Heart right ventricle (tissue), 16 donors: ENCODE data around the gene MAP3K2. TPM values are rescaled to one million over a fixed set of nuclear protein-coding genes. Genes with fewer than 3 reads are reported as not detected.
"Not testable (repeated sequence)": the region's sequence is repeated elsewhere in the genome, so short reads cannot be mapped to it uniquely, and the experiment has no call there.

Experiments used
- ATAC-seq, 8 donors: fragments of 200-7000 bp; cut with Tn5 transposase; one replicate each; pipeline ENCODE4 v1.9.1; 2020; ENCODE audit warnings: mild to moderate bottlenecking in 8 of 8, moderate library complexity in 8 of 8, moderate number of reproducible peaks in 1 of 8
- DNase-seq, 2 donors: peaks; one replicate each; pipeline ENCODE4 v3.0.0-alpha.2; 2020
- H3K27ac ChIP-seq, 10 donors: fragments of 200-600 bp; sonication (generic) in 2 of 10; one replicate each; pipeline versions ENCODE4 v1.5.0 to v1.8.0; 2020 to 2022; ENCODE audit warnings: mild to moderate bottlenecking in 3 of 10
- H3K27me3 ChIP-seq, 7 donors: fragments of 200-600 bp; one replicate each; pipeline ENCODE4 v1.8.0; 2021 to 2022; ENCODE audit warnings: mild to moderate bottlenecking in 2 of 7
- H3K36me3 ChIP-seq, 9 donors: fragments of 200-600 bp; sonication (generic) in 1 of 9; one replicate each; pipeline versions ENCODE4 v1.5.0 to v1.8.0; 2020 to 2022; ENCODE audit warnings: mild to moderate bottlenecking in 2 of 9
- H3K4me1 ChIP-seq, 9 donors: fragments of 200-600 bp; sonication (generic) in 1 of 9; one replicate each; pipeline versions ENCODE4 v1.5.0 to v1.8.0; 2020 to 2022; ENCODE audit warnings: mild to moderate bottlenecking in 4 of 9
- H3K4me3 ChIP-seq, 10 donors: fragments of 200-600 bp; sonication (generic) in 2 of 10; one replicate each; pipeline versions ENCODE4 v1.5.0 to v1.8.0; 2020 to 2022; ENCODE audit warnings: mild to moderate bottlenecking in 7 of 10, moderate library complexity in 2 of 10
- H3K9me3 ChIP-seq, 11 donors: fragments of 200-600 bp in 10 of 11; sonication (generic) in 2 of 11; one replicate each; pipeline versions ENCODE4 v1.5.0 to v1.8.0; 2013 to 2022; ENCODE audit warnings: mild to moderate bottlenecking in 2 of 11, control low read depth in 1 of 11, moderate library complexity in 1 of 11
- WGBS, 2 donors: extraction: QIAGEN DNeasy Blood & Tissue Kit; methylation state at CpG; one replicate each; pipeline ENCODE4 v1.1.7; 2013; ENCODE audit warnings: inconsistent platforms in 1 of 2; 5-methylcytosine and 5-hydroxymethylcytosine counted together
- intact Hi-C, 10 donors: fragments of 100-400 bp; cut with DNase I; formaldehyde crosslinking; loops; one replicate each; pipeline versions ENCODE4 v1.11.1 to v1.14.2; 2022
- polyA plus RNA-seq, 2 donors: library from polyadenylated mRNA; stranded (reverse); fragments of 200-250 nt; gene quantifications; one replicate each; pipeline ENCODE4 v1.2.3, GENCODE V29; 2013
- total RNA-seq, 10 donors: library from RNA; stranded (reverse); fragmentation: NEBNext Ultra II Directional in 3 of 10; extraction: Animal tissue kit (Norgen Biotek cat#: 25700) in 3 of 10; gene quantifications; one replicate each; pipeline versions ENCODE4 v1.2.1 to v1.2.4, GENCODE V29; 2021 to 2023
- TF ChIP-seq, protein P1 (sequence below), 9 donors: fragments of 200-600 bp; sonication (generic) in 2 of 9; IDR thresholded peaks; one replicate each; pipeline versions ENCODE4 v1.5.0 to v1.8.0; 2021 to 2022; ENCODE audit warnings: antibody characterized with exemption in 9 of 9, mild to moderate bottlenecking in 5 of 9, moderate library complexity in 1 of 9
- donor health status: Arrhythmogenic right ventricular cardiomyopathy.
- donor health status: ischemic (EF 13 %, LVEDD 7.1; RV severe dilation, severe dysfunction).
- donor health status: healthy with polysubstance abuse.
- donor health status: DM: no; HTN: yes; CAD: no.
- donor health status: DM: no; HTN: no; CAD: no.
- donor health status: ischemic (EF 25% LVEDD 6.9; RV normal size, moderate dysfunction).
- donor health status: ischemic (EF 25% LVEDD 5.7; RV mildly dilated, moderate dysfunction).
- donor health status: healthy.
- donor health status: DM: yes; HTN: yes; CAD: no.
- donor health status: Ischemic cardiomyopathy.
- donor health status: ischemic (EF 35%, LVEDD 5.7; RV mildly dilated, moderate dysfunction).
- donor health status: nonischemic (EF 11% LVEDD 7.7; RV severe dilation, severe dysfunction).
- donor health status: DM: yes; HTN: yes; CAD: no.
- donor health status: PGD.
- donor health status: ischemic (EF 29% LVEDD 5.4; RV normal size, mild dysfunction).
- donor health status: nonischemic (EF 23%, LVEDD 6.1; RV moderate dilation, normal function).

Gene MAP3K2
- total and polyA plus RNA-seq, 12 donors, result 2.9 to 30.9 (median 25.2) TPM

DNA sequence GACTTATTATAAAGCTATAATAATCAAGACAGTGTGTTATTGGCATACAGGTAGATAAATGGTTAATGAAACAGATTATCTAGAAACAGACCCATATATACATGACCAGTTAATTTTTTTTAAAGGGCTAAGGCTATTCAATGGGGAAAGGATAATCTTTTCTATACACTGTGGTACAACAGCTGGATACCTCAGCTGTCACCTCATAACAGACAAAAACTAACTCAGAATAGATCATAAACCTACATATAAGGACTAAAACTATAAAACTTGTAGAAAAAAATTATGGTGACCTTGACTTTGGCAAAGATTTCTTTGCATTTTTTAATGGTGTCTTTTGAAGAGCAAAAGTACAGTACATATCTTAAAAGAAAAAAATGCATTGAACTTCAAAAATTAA lies 30.2 kb downstream of the MAP3K2 start:
- H3K27me3 ChIP-seq, result no peaks in the 10 kb centered on the region
- ATAC-seq (no peak), DNase-seq (no peak)

DNA sequence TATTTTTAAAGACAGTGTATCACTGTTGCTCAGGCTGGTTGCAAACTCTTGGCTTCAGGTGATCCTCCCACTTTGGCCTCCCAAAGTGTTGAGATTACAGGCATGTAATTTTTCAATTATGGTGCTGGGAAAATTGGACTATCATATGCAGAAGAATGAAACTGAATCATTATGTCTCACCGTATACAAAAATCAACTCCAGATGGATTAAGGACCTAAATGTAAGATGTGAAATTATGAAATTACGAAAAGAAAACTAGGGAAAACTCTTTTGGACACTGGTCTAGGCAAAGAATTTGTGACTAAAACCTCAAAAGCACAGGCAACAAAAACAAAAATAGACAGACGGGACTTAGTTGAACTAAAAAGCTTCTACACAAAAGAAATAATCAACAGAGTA lies 31.2 kb downstream of the MAP3K2 start:
- TF ChIP-seq, protein P1, sequence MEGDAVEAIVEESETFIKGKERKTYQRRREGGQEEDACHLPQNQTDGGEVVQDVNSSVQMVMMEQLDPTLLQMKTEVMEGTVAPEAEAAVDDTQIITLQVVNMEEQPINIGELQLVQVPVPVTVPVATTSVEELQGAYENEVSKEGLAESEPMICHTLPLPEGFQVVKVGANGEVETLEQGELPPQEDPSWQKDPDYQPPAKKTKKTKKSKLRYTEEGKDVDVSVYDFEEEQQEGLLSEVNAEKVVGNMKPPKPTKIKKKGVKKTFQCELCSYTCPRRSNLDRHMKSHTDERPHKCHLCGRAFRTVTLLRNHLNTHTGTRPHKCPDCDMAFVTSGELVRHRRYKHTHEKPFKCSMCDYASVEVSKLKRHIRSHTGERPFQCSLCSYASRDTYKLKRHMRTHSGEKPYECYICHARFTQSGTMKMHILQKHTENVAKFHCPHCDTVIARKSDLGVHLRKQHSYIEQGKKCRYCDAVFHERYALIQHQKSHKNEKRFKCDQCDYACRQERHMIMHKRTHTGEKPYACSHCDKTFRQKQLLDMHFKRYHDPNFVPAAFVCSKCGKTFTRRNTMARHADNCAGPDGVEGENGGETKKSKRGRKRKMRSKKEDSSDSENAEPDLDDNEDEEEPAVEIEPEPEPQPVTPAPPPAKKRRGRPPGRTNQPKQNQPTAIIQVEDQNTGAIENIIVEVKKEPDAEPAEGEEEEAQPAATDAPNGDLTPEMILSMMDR (IDR thresholded peaks at IDR 0.05), result no peak
- Histone ChIP-seq H3K4me1 (peaks cover 0 to 50% (median 35%) of the 10 kb centered on the region in 9 donors), H3K36me3 (no peaks in the 10 kb centered on the region), H3K27ac (no peak overlapping the region), H3K27me3 (no peaks in the 10 kb centered on the region), H3K9me3 (peaks cover 0 to 7% (median 0%) of the 10 kb centered on the region in 11 donors), H3K4me3 (no peak overlapping the region)
- DNase-seq, result no peak
- no peak for ATAC-seq
- intact Hi-C loops, result no loop called here
- 97% methylated on average over 3 of the region's 3 CpGs for WGBS, 2 donors

More for the DNA sequence above, 30.2 kb downstream of the MAP3K2 start:
- no peak overlapping the region for H3K4me3 ChIP-seq
- intact Hi-C loops, result no loop called here
- H3K27ac ChIP-seq, result no peak overlapping the region
- H3K36me3 ChIP-seq, result no peaks in the 10 kb centered on the region
- H3K4me1 ChIP-seq, result peaks cover 0 to 56% (median 29%) of the 10 kb centered on the region in 9 donors
- TF ChIP-seq, protein P1 (IDR thresholded peaks at IDR 0.05), result no peak
- H3K9me3 ChIP-seq, result peaks cover 0 to 7% (median 0%) of the 10 kb centered on the region in 11 donors

DNA sequence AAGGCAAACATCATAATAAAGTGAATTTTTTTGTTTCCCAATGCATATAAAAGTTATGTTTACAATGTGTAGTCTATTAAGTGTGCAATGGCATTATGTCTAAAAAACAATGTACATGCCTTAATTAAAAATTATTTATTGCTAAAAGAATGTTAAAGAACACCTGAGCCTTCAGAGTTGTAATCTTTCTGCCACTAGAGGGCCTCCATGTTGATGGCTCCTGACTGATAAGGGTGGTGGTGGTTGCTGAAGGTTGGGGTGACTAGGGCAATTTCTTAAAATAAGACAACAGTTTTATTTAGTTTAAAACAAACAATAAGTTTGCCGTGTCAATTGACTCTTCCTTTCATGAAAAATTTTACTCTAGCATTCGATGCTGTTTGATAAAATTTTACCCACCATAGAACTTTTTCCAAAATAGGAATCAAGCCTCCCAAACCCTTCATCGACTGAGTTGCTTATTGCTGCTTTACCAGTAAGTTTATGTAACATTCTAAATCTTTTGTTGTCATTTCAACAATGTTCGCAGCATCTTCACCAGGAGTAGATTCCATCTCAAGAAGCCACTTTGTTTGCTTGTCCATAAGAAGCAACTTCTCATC lies 32.3 kb downstream of the MAP3K2 start:
- TF ChIP-seq, protein P1 (IDR thresholded peaks at IDR 0.05), result peak; percentile 19 to 61 (median 45)
- 74 to 77% methylated on average over 4 of the region's 4 CpGs for WGBS, 2 donors
- intact Hi-C loops, result no loop called here

DNA sequence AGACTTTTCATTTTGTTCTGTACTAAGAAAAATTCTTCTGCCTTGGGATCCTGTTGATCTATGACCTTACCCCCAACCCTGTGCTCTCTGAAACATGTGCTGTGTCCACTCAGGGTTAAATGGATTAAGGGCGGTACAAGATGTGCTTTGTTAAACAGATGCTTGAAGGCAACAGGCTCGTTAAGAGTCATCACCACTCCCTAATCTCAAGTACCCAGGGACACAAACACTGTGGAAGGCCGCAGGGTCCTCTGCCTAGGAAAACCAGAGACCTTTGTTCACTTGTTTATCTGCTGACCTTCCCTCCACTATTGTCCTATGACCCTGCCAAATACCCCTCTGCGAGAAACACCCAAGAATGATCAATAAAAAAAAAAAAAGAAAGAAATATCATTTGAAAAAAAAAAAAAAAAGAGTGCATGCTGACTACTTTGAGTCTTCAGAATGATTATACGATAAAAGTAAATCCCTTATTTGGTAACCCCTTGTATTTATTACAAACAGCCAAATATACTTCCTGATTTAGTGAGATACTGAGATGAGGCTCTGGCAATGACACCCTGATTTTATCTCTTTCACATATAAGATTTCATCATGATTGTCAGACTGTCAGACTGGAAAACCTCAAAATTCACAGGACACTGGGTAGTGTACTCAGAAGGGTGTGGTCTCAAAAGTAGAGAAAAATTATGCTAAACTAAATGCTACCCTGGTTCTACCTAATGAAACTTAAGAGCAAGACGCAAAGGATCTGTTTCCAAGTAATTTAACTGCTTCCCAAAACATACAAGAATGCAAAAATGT lies 33.7 kb downstream of the MAP3K2 start:
- H3K36me3 ChIP-seq, DNase-seq, intact Hi-C loops, H3K27ac ChIP-seq, H3K4me3 ChIP-seq, ATAC-seq, H3K9me3 ChIP-seq, H3K27me3 ChIP-seq: not testable (repeated sequence)
- peaks cover 0 to 61% (median 34%) of the 10 kb centered on the region in 9 donors for H3K4me1 ChIP-seq
- WGBS, 2 donors, result 47 to 52% methylated on average over 4 to 5 of the region's 6 CpGs

More for the DNA sequence above, 32.3 kb downstream of the MAP3K2 start:
- Histone ChIP-seq H3K4me1 (peaks cover 0 to 59% (median 41%) of the 10 kb centered on the region in 9 donors), H3K27me3 (no peaks in the 10 kb centered on the region), H3K27ac (no peak overlapping the region), H3K36me3 (no peaks in the 10 kb centered on the region), H3K4me3 (no peak overlapping the region), H3K9me3 (peaks cover 0 to 7% (median 0%) of the 10 kb centered on the region in 11 donors)
- ATAC-seq (no peak), DNase-seq (no peak)

DNA sequence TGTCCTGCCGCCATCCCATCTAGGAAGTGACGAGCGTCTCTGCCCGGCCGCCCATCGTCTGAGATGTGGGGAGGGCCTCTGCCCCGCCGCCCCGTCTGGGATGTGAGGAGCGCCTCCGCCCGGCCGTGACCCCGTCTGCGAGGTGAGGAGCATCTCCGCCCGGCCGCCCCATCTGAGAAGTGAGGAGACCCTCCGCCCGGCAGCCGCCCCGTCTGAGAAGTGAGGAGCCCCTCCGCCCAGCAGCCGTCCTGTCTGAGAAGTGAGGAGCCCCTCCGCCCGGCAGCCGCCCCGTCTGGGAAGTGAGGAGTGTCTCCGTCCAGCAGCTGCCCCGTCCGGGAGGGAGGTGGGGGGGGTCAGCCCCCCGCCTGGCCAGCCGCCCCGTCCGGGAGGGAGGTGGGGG lies 34.6 kb downstream of the MAP3K2 start:
- H3K27me3 ChIP-seq, H3K4me3 ChIP-seq, ATAC-seq, H3K27ac ChIP-seq, H3K36me3 ChIP-seq, intact Hi-C loops, DNase-seq, H3K9me3 ChIP-seq: not testable (repeated sequence)
- 98% methylated on average over 23 to 35 of the region's 35 CpGs for WGBS, 2 donors
- peaks cover 0 to 67% (median 30%) of the 10 kb centered on the region in 9 donors for H3K4me1 ChIP-seq
